Adrenal gland (tissue), 5 donors: ENCODE measurements around the gene PNLDC1.

Source experiments
- CTCF ChIP-seq, 6 experiments: fragments of 450-650 bp in 4 of 6; fragments of 200-600 bp in 2 of 6; sonication (generic) in 1 of 6; IDR thresholded peaks; 1 replicate in 5 of 6; 2 replicates in 1 of 6; pipeline versions ENCODE4 v1.5.1 to v1.8.0; 2016 to 2021; ENCODE audit warnings: antibody characterized with exemption in 6 of 6, mild to moderate bottlenecking in 2 of 6, moderate library complexity in 1 of 6
- POLR2A ChIP-seq, 2 donors: fragments of 450-650 bp; IDR thresholded peaks; one replicate each; pipeline ENCODE4 v1.6.1; 2017; ENCODE audit warnings: antibody characterized with exemption in 2 of 2, mild to moderate bottlenecking in 2 of 2, moderate library complexity in 1 of 2
- donor health status: DM: no; HTN: no; CAD: no.

- peak; percentile 41 to 70 for TF ChIP-seq POLR2A (IDR thresholded peaks at IDR 0.05)
- TF ChIP-seq CTCF (IDR thresholded peaks at IDR 0.05), result peak in 1 of 6 experiments; percentile 11
Measured at GRCh38 chr6:159790149-159790955, 9.7 kb upstream of the PNLDC1 start, which contains the start of gene MRPL18.
